NCI-H1436 treated with DMSO at 0.1 percent for 48 hours (cell line): ENCODE data around the gene PTPRG.
A peak's percentile ranks its signal among the peaks of the same experiment; 100 is the strongest.

Experiments
- DNase-seq: peaks from one replicate; lab custom pipeline; 2025; lab: John Stamatoyannopoulos, UW

PTPRG gene

GRCh38 chr3:62119139-62119538 is 557.8 kb downstream of the PTPRG start:
- no peak for DNase-seq

- no peak for DNase-seq
These were observed 561.4 kb downstream of the PTPRG start for GRCh38 chr3:62122819-62123218.

- no peak for DNase-seq
These were observed 564.0 kb downstream of the PTPRG start for GRCh38 chr3:62125380-62125779.

- no peak for DNase-seq
These were observed 565.7 kb downstream of the PTPRG start for GRCh38 chr3:62127116-62127515.

GRCh38 chr3:62128051-62128450 is 566.7 kb downstream of the PTPRG start:
- no peak for DNase-seq

GRCh38 chr3:62128681-62129080 is 567.3 kb downstream of the PTPRG start:
- DNase-seq, result no peak

- no peak for DNase-seq
These were observed 569.7 kb downstream of the PTPRG start for GRCh38 chr3:62131050-62131449.

- no peak for DNase-seq
These were observed 570.2 kb downstream of the PTPRG start for GRCh38 chr3:62131620-62132019.

- no peak for DNase-seq
These were observed 570.7 kb downstream of the PTPRG start for GRCh38 chr3:62132027-62132602.

- DNase-seq, result no peak
These were observed 571.6 kb downstream of the PTPRG start for GRCh38 chr3:62133015-62133414.

GRCh38 chr3:62134061-62134496 is 572.7 kb downstream of the PTPRG start:
- DNase-seq, result no peak

GRCh38 chr3:62135741-62136140 is 574.4 kb downstream of the PTPRG start:
- no peak for DNase-seq

GRCh38 chr3:62139957-62140356 is 578.6 kb downstream of the PTPRG start:
- no peak for DNase-seq

GRCh38 chr3:62142331-62143085 is 581.1 kb downstream of the PTPRG start:
- DNase-seq, result no peak

- peak; percentile 25 for DNase-seq
These were observed 582.6 kb downstream of the PTPRG start for GRCh38 chr3:62143843-62144450.

GRCh38 chr3:62144482-62144881 is 583.1 kb downstream of the PTPRG start:
- no peak for DNase-seq

- no peak for DNase-seq
These were observed 583.9 kb downstream of the PTPRG start for GRCh38 chr3:62145086-62145757.

GRCh38 chr3:62149539-62149938 is 588.2 kb downstream of the PTPRG start:
- DNase-seq, result no peak

GRCh38 chr3:62149962-62150361 is 588.6 kb downstream of the PTPRG start:
- DNase-seq, result no peak

- DNase-seq, result no peak
These were observed 590.2 kb downstream of the PTPRG start for GRCh38 chr3:62151591-62151990.

GRCh38 chr3:62153231-62153630 is 591.9 kb downstream of the PTPRG start:
- DNase-seq, result no peak

GRCh38 chr3:62154457-62155148 is 593.2 kb downstream of the PTPRG start:
- no peak for DNase-seq
